Measurements from ENCODE around the gene PACRG.

DNA sequence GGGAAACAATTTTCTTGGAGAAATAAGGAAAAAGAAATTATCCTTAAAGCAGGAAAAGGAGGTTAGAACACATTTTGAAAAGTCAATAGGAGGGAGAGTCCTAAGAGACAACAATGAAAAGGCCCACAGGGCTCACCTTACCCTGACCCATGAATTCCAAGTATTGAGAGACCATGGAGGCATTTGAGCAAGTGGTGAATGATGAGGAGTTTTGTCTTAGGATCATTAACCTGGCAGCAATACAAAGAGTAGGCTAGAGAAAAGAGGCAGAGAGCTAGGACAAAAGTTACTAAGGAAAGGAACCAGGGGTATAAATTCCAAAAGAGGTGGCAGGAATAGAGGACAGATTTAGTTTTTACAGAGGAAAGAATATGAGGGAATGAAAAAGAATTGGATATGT, 44.7 kb downstream of the PACRG start:
- TF ChIP-seq, protein P1, sequence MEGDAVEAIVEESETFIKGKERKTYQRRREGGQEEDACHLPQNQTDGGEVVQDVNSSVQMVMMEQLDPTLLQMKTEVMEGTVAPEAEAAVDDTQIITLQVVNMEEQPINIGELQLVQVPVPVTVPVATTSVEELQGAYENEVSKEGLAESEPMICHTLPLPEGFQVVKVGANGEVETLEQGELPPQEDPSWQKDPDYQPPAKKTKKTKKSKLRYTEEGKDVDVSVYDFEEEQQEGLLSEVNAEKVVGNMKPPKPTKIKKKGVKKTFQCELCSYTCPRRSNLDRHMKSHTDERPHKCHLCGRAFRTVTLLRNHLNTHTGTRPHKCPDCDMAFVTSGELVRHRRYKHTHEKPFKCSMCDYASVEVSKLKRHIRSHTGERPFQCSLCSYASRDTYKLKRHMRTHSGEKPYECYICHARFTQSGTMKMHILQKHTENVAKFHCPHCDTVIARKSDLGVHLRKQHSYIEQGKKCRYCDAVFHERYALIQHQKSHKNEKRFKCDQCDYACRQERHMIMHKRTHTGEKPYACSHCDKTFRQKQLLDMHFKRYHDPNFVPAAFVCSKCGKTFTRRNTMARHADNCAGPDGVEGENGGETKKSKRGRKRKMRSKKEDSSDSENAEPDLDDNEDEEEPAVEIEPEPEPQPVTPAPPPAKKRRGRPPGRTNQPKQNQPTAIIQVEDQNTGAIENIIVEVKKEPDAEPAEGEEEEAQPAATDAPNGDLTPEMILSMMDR (IDR thresholded peaks at IDR 0.05) = no peak
- TF ChIP-seq EP300 (IDR thresholded peaks at IDR 0.05) (no peak), POLR2A (IDR thresholded peaks at IDR 0.05) (no peak)

Data from ovary (tissue), 3 donors.